Kidney (tissue), 14 donors: Measurements from ENCODE around the gene TTC1. TPM values are rescaled to one million over a fixed set of nuclear protein-coding genes. Genes with fewer than 3 reads are reported as not detected.

ENCODE experiments used
- DNase-seq, 5 donors: peaks; one replicate each; pipeline ENCODE4 v3.0.0-alpha.2; 2013 to 2020
- FAIRE-seq: peaks from 2 replicates; lab custom pipeline; 2012; peaks lifted over from hg19 to GRCh38; lab: Jason Lieb, UNC
- H3K27ac ChIP-seq, 2 donors: one replicate each; pipeline ENCODE4 v1.7.0; 2013; ENCODE audit warnings: low read depth in 2 of 2, low read length in 2 of 2, inconsistent platforms in 1 of 2
- H3K27me3 ChIP-seq: one replicate; pipeline ENCODE4 v1.7.1; 2013; ENCODE audit warnings: low read length, inconsistent platforms; ENCODE audit not compliant: control insufficient read depth, insufficient read depth
- H3K36me3 ChIP-seq, 3 donors: one replicate each; pipeline versions ENCODE4 v1.7.0 to v1.7.1; 2013; ENCODE audit warnings: low read length in 3 of 3, control low read depth in 1 of 3, inconsistent platforms in 1 of 3; ENCODE audit not compliant: insufficient read depth in 3 of 3, control insufficient read depth in 2 of 3
- H3K4me1 ChIP-seq, 3 donors: one replicate each; pipeline versions ENCODE4 v1.7.0 to v1.7.1; 2013; ENCODE audit warnings: low read length in 3 of 3, inconsistent platforms in 1 of 3, low read depth in 1 of 3; ENCODE audit not compliant: control insufficient read depth in 2 of 3, insufficient read depth in 2 of 3
- H3K4me3 ChIP-seq, 3 donors: one replicate each; pipeline versions ENCODE4 v1.7.0 to v1.8.1; 2013; ENCODE audit warnings: low read length in 3 of 3, control low read depth in 1 of 3, inconsistent platforms in 1 of 3
- H3K9ac ChIP-seq, 3 donors: one replicate each; pipeline versions ENCODE4 v1.7.0 to v1.7.1; 2013; ENCODE audit warnings: low read length in 3 of 3, control low read depth in 1 of 3, inconsistent platforms in 1 of 3
- H3K9me3 ChIP-seq, 3 donors: one replicate each; pipeline versions ENCODE4 v1.7.0 to v1.7.1; 2013; ENCODE audit warnings: low read length in 3 of 3, control low read depth in 1 of 3, inconsistent platforms in 1 of 3; ENCODE audit not compliant: control insufficient read depth in 2 of 3, insufficient read depth in 1 of 3
- CTCF ChIP-seq: IDR thresholded peaks from 3 replicates; pipeline ENCODE4 v1.5.1; 2012; ENCODE audit warnings: mild to moderate bottlenecking, moderate library complexity, borderline replicate concordance; ENCODE audit not compliant: insufficient read depth; ENCODE audit errors: extremely low read depth
- intact Hi-C: fragments of 100-400 bp; cut with DNase I; formaldehyde crosslinking; loops from one replicate; pipeline ENCODE4 v1.11.1; 2022
- polyA plus RNA-seq: library from polyadenylated mRNA; stranded (reverse); fragments of 350-450 nt; fragmentation: Illumina TruSeq; extraction: RNeasy Lipid Tissue Mini Kit (QIAGEN cat#74804); gene quantifications from one replicate; pipeline ENCODE4 v1.2.3, GENCODE V29; 2014; ENCODE audit warnings: low read depth, low replicate concordance; ENCODE audit not compliant: insufficient read depth
- total RNA-seq: library from RNA; stranded (reverse); fragmentation: NEBNext Ultra II Directional; extraction: Animal tissue kit (Norgen Biotek cat#: 25700); gene quantifications from one replicate; pipeline ENCODE4 v1.2.1, GENCODE V29; 2021
- donor health status: control.
- donor health status: control.
- donor health status: control.
- donor health status: control.
- donor health status: control.
- donor health status: DM: yes; HTN: yes; CAD: no.
- donor health status: Normal renal cell carcinoma (clear cell type).

TTC1 gene
- total and polyA plus RNA-seq, 2 donors from 2014 or later = 41.4 to 94.4 TPM

GRCh38 chr5:160090059-160090458, 81.1 kb downstream of the TTC1 start:
- no peaks in the 10 kb centered on the region for H3K27me3 ChIP-seq
- H3K9ac ChIP-seq = no peak overlapping the region
- H3K27ac ChIP-seq = no peak overlapping the region
- H3K36me3 ChIP-seq = peaks cover 0 to 18% (median 6%) of the 10 kb centered on the region in 3 donors
- no peak overlapping the region for H3K4me3 ChIP-seq
- no peaks in the 10 kb centered on the region for H3K9me3 ChIP-seq
- H3K4me1 ChIP-seq = no peaks in the 10 kb centered on the region
- TF ChIP-seq CTCF = no peak
- FAIRE-seq (no peak), DNase-seq (no peak)
- intact Hi-C loops = no loop called here

- peaks cover 0 to 18% (median 6%) of the 10 kb centered on the region in 3 donors for H3K36me3 ChIP-seq
- no peak overlapping the region for H3K9ac ChIP-seq
- FAIRE-seq = no peak
- no peaks in the 10 kb centered on the region for H3K4me1 ChIP-seq
- intact Hi-C loops = no loop called here
- TF ChIP-seq CTCF = no peak
- no peak overlapping the region for H3K4me3 ChIP-seq
- no peaks in the 10 kb centered on the region for H3K27me3 ChIP-seq
- no peaks in the 10 kb centered on the region for H3K9me3 ChIP-seq
- DNase-seq = no peak
- H3K27ac ChIP-seq = no peak overlapping the region
Observed at GRCh38 chr5:160092514-160092913, 83.6 kb downstream of the TTC1 start.

GRCh38 chr5:160092960-160093707, 84.2 kb downstream of the TTC1 start:
- FAIRE-seq (no peak), DNase-seq (no peak)
- H3K4me1 ChIP-seq = no peaks in the 10 kb centered on the region
- intact Hi-C loops = no loop called here
- no peaks in the 10 kb centered on the region for H3K9me3 ChIP-seq
- no peaks in the 10 kb centered on the region for H3K27me3 ChIP-seq
- peaks cover 0 to 18% (median 6%) of the 10 kb centered on the region in 3 donors for H3K36me3 ChIP-seq
- H3K9ac ChIP-seq = no peak overlapping the region
- TF ChIP-seq CTCF = no peak
- H3K27ac ChIP-seq = no peak overlapping the region
- H3K4me3 ChIP-seq = no peak overlapping the region
